SK-N-SH (cell line): ENCODE data around the gene RNU6-9. TPM values are rescaled to one million over a fixed set of nuclear protein-coding genes. Genes with fewer than 3 reads are reported as not detected.

Experiments used
- CTCF ChIA-PET: fragments of 300-600, 350-600 bp; formaldehyde crosslinking; extraction: SDS; loops from one replicate; lab custom pipeline; 2021; lab: Yijun Ruan, JAX
- POLR2A ChIA-PET: fragments of 350-600 bp; sonication (Branson Sonifier 250); formaldehyde crosslinking; extraction: SDS; loops from one replicate; lab custom pipeline; 2020; ENCODE audit warnings: antibody characterized with exemption, inconsistent platforms; lab: Yijun Ruan, JAX
- DNase-seq: peaks from one replicate; pipeline ENCODE4 v3.0.0; 2012
- H2AFZ ChIP-seq: fragments of 200-600 bp; sonication (generic); 2 replicates; pipeline ENCODE4 v1.8.1; 2016; ENCODE audit warnings: antibody characterized with exemption, mild to moderate bottlenecking, low read depth
- H3F3A ChIP-seq: fragments of 200-600 bp; sonication (generic); replicated peaks from 2 replicates; pipeline ENCODE3; 2016; ENCODE audit warnings: antibody characterized with exemption, mild to moderate bottlenecking; ENCODE audit not compliant: insufficient read depth
- H3K27ac ChIP-seq, 2 experiments: fragments of 200-500 bp in 1 of 2; fragments of 200-600 bp in 1 of 2; sonication (Bioruptor generic) in 1 of 2; sonication (generic), shearing (Covaris generic) in 1 of 2; 2 replicates each; pipeline versions ENCODE4 v1.5.1 to v1.6.1; 2014 to 2016; ENCODE audit warnings: low read depth in 2 of 2, inconsistent platforms in 1 of 2, low read length in 1 of 2, mild to moderate bottlenecking in 1 of 2, mixed read lengths in 1 of 2
- H3K27me3 ChIP-seq: fragments of 200-600 bp; sonication (generic), shearing (Covaris generic); 2 replicates; pipeline ENCODE4 v1.6.1; 2016; ENCODE audit warnings: mixed run types; ENCODE audit not compliant: insufficient read depth
- H3K36me3 ChIP-seq, 2 experiments: fragments of 200-500 bp in 1 of 2; fragments of 200-600 bp in 1 of 2; sonication (Bioruptor generic) in 1 of 2; sonication (generic) in 1 of 2; replicated peaks in 1 of 2; 2 replicates each; pipeline versions ENCODE3 to v1.5.1; 2014 to 2016; ENCODE audit warnings: low read length in 1 of 2, mild to moderate bottlenecking in 1 of 2; ENCODE audit not compliant: insufficient read depth in 2 of 2, control insufficient read depth in 1 of 2
- H3K4me1 ChIP-seq, 2 experiments: fragments of 200-500 bp in 1 of 2; fragments of 200-600 bp in 1 of 2; sonication (Bioruptor generic) in 1 of 2; sonication (generic), shearing (Covaris generic) in 1 of 2; 2 replicates each; pipeline versions ENCODE4 v1.5.1 to v1.6.1; 2014 to 2016; ENCODE audit warnings: low read depth in 1 of 2, low read length in 1 of 2, mixed run types in 1 of 2; ENCODE audit not compliant: insufficient read depth in 2 of 2, control insufficient read depth in 1 of 2
- H3K4me2 ChIP-seq: fragments of 200-600 bp; sonication (generic), shearing (Covaris generic); 2 replicates; pipeline ENCODE4 v1.6.1; 2017; ENCODE audit warnings: mixed run types
- H3K4me3 ChIP-seq, 2 experiments: fragments of 200-500 bp in 1 of 2; fragments of 200-600 bp in 1 of 2; sonication (Bioruptor generic) in 1 of 2; sonication (generic), shearing (Covaris generic) in 1 of 2; 2 replicates each; pipeline versions ENCODE4 v1.5.1 to v1.8.1; 2014 to 2016; ENCODE audit warnings: low read depth in 2 of 2, inconsistent platforms in 1 of 2, low read length in 1 of 2, mild to moderate bottlenecking in 1 of 2, mixed read lengths in 1 of 2, moderate library complexity in 1 of 2
- H3K79me2 ChIP-seq: fragments of 200-600 bp; sonication (generic); 2 replicates; pipeline ENCODE4 v1.8.1; 2017; ENCODE audit warnings: mild to moderate bottlenecking; ENCODE audit not compliant: insufficient read depth
- H3K9ac ChIP-seq: fragments of 200-600 bp; sonication (generic); 2 replicates; pipeline ENCODE4 v1.6.1; 2017; ENCODE audit warnings: mixed run types
- H3K9me2 ChIP-seq: fragments of 200-600 bp; sonication (generic); 2 replicates; pipeline ENCODE4 v1.6.1; 2017; ENCODE audit warnings: mixed run types
- H3K9me3 ChIP-seq: fragments of 200-600 bp; sonication (generic); 2 replicates; pipeline ENCODE4 v1.6.1; 2017; ENCODE audit warnings: mixed run types, mild to moderate bottlenecking, moderate library complexity
- H4K20me1 ChIP-seq: fragments of 200-600 bp; sonication (generic); 2 replicates; pipeline ENCODE4 v1.6.1; 2017; ENCODE audit warnings: mild to moderate bottlenecking, mixed run types; ENCODE audit not compliant: insufficient read depth
- CHD2 ChIP-seq: fragments of 150-350 bp; IDR thresholded peaks from 2 replicates; pipeline ENCODE4 v1.6.1; 2018; ENCODE audit warnings: low read length; ENCODE audit not compliant: partially characterized antibody
- CTCF ChIP-seq: fragments of 200-600 bp; sonication (generic); IDR thresholded peaks from 2 replicates; pipeline ENCODE4 v1.6.1; 2017; ENCODE audit warnings: antibody characterized with exemption, mild to moderate bottlenecking, moderate library complexity
- GATA2 ChIP-seq: sonication (generic); formaldehyde crosslinking; IDR thresholded peaks from 2 replicates; pipeline ENCODE4 v1.5.0; 2020; ENCODE audit warnings: mild to moderate bottlenecking, missing genetic modification reagents
- JUND ChIP-seq: IDR thresholded peaks from 2 replicates; pipeline ENCODE4 v1.4.0; 2012
- MEF2A ChIP-seq: IDR thresholded peaks from 2 replicates; pipeline ENCODE4 v1.4.0; 2012; ENCODE audit warnings: low read depth, borderline replicate concordance
- NFIC ChIP-seq: IDR thresholded peaks from 2 replicates; pipeline ENCODE4 v1.4.0; 2012; ENCODE audit warnings: borderline replicate concordance
- NRF1 ChIP-seq: IDR thresholded peaks from 2 replicates; pipeline ENCODE4 v1.6.1; 2012; ENCODE audit warnings: low read depth, mild to moderate bottlenecking, low read length
- RAD21 ChIP-seq: IDR thresholded peaks from 2 replicates; pipeline ENCODE4 v1.6.1; 2012; ENCODE audit warnings: mild to moderate bottlenecking, low read length
- RXRA ChIP-seq: IDR thresholded peaks from 2 replicates; pipeline ENCODE4 v1.4.0; 2012; ENCODE audit warnings: low read depth, mild to moderate bottlenecking, borderline replicate concordance
- SIN3A ChIP-seq: IDR thresholded peaks from 2 replicates; pipeline ENCODE4 v1.6.1; 2012; ENCODE audit warnings: low read depth, mild to moderate bottlenecking, low read length, moderate library complexity, borderline replicate concordance
- WGBS: methylation state at CpG from one replicate; pipeline ENCODE4 v1.1.6; 2017; ENCODE audit warnings: low lambda C conversion rate; 5-methylcytosine and 5-hydroxymethylcytosine counted together
- polyA plus RNA-seq, 3 experiments: library from polyadenylated mRNA; depleted of rRNA; stranded (reverse); fragments of >200 nt; gene quantifications; 2 replicates each; pipeline ENCODE4 v1.2.3, GENCODE V29; 2012
- TF ChIP-seq, protein P1 (sequence below): fragments of 150-350 bp; IDR thresholded peaks from 2 replicates; pipeline ENCODE4 v1.6.1; 2016; ENCODE audit warnings: mild to moderate bottlenecking, low read depth, low read length
- TF ChIP-seq, protein P2 (sequence below): IDR thresholded peaks from 2 replicates; pipeline ENCODE4 v1.6.1; 2012; ENCODE audit warnings: mild to moderate bottlenecking, low read depth, low read length, moderate library complexity
- TF ChIP-seq, protein P3 (sequence below): fragments of 150-350 bp; IDR thresholded peaks from 2 replicates; pipeline ENCODE4 v1.6.1; 2017; ENCODE audit warnings: antibody characterized with exemption, low read length, low read depth, borderline replicate concordance

Gene RNU6-9
- polyA plus RNA-seq, 1 of the 3 experiments (the other 2 are of a cell fraction): not detected

DNA sequence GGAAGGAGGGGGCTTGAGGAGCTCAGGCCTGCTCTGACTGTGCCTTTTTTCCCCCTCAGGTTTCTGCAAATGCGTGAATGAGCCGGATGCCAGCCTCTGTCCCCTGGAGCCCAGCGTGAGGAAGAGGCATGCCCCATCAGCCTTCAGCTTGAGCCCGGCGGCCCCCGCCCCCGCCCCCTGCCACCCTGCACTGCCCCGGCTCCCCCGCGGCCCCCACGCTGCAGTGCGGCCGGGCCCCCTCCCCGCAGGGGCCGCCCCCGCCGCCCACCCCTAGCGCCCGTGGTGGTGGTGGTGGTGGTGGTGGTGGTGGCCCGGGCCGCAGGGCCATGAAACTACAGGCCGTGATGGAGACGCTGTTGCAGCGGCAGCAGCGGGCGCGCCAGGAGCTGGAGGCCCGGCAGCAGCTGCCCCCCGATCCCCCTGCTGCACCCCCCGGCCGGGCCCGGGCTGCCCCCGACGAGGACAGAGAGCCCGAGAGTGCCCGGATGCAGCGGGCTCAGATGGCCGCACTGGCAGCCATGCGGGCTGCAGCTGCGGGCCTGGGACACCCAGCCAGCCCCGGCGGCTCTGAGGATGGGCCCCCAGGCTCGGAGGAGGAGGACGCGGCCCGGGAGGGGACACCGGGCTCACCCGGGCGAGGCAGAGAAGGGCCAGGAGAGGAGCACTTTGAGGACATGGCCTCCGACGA lies 36.1 kb downstream of the RNU6-9 start:
- no peak overlapping the region for H3K4me2 ChIP-seq
- TF ChIP-seq, protein P1, sequence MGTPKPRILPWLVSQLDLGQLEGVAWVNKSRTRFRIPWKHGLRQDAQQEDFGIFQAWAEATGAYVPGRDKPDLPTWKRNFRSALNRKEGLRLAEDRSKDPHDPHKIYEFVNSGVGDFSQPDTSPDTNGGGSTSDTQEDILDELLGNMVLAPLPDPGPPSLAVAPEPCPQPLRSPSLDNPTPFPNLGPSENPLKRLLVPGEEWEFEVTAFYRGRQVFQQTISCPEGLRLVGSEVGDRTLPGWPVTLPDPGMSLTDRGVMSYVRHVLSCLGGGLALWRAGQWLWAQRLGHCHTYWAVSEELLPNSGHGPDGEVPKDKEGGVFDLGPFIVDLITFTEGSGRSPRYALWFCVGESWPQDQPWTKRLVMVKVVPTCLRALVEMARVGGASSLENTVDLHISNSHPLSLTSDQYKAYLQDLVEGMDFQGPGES: no peak
- TF ChIP-seq RXRA (no peak), SIN3A (no peak), JUND (no peak), CHD2 (no peak), RAD21 (no peak), MEF2A (no peak), NFIC (no peak), CTCF (no peak), GATA2 (CRISPR knock-in tag) (no peak), NRF1 (no peak)
- TF ChIP-seq, protein P2, sequence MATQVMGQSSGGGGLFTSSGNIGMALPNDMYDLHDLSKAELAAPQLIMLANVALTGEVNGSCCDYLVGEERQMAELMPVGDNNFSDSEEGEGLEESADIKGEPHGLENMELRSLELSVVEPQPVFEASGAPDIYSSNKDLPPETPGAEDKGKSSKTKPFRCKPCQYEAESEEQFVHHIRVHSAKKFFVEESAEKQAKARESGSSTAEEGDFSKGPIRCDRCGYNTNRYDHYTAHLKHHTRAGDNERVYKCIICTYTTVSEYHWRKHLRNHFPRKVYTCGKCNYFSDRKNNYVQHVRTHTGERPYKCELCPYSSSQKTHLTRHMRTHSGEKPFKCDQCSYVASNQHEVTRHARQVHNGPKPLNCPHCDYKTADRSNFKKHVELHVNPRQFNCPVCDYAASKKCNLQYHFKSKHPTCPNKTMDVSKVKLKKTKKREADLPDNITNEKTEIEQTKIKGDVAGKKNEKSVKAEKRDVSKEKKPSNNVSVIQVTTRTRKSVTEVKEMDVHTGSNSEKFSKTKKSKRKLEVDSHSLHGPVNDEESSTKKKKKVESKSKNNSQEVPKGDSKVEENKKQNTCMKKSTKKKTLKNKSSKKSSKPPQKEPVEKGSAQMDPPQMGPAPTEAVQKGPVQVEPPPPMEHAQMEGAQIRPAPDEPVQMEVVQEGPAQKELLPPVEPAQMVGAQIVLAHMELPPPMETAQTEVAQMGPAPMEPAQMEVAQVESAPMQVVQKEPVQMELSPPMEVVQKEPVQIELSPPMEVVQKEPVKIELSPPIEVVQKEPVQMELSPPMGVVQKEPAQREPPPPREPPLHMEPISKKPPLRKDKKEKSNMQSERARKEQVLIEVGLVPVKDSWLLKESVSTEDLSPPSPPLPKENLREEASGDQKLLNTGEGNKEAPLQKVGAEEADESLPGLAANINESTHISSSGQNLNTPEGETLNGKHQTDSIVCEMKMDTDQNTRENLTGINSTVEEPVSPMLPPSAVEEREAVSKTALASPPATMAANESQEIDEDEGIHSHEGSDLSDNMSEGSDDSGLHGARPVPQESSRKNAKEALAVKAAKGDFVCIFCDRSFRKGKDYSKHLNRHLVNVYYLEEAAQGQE: no peak
- TF ChIP-seq, protein P3, sequence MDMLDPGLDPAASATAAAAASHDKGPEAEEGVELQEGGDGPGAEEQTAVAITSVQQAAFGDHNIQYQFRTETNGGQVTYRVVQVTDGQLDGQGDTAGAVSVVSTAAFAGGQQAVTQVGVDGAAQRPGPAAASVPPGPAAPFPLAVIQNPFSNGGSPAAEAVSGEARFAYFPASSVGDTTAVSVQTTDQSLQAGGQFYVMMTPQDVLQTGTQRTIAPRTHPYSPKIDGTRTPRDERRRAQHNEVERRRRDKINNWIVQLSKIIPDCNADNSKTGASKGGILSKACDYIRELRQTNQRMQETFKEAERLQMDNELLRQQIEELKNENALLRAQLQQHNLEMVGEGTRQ: no peak
- DNase-seq: no peak
- peaks cover 6% of the 10 kb centered on the region for H3F3A ChIP-seq
- WGBS: 93% methylated on average over 22 of the region's 51 CpGs
- ChIA-PET POLR2A (no interaction called here), CTCF (interaction anchor here (0.8 to 1.1 kb wide), 2 partner anchors 10 to 62 kb away, joined by 3 to 5 read pairs; no protein-coding TSS in a partner anchor)
- H3K4me1 ChIP-seq: peaks cover 20 to 35% of the 10 kb centered on the region in 2 experiments; a peak in 2 of 4 replicates
- H3K9me3 ChIP-seq: no peaks in the 10 kb centered on the region
- H3K27me3 ChIP-seq: no peaks in the 10 kb centered on the region
- H2AFZ ChIP-seq: no peak overlapping the region
- no peaks in the 10 kb centered on the region for H4K20me1 ChIP-seq
- H3K4me3 ChIP-seq: no peak overlapping the region
- peaks cover 0 to 9% of the 10 kb centered on the region in 2 experiments for H3K36me3 ChIP-seq
- no peak overlapping the region for H3K27ac ChIP-seq
- peaks cover 41% of the 10 kb centered on the region for H3K79me2 ChIP-seq
- H3K9me2 ChIP-seq: no peaks in the 10 kb centered on the region
- no peak overlapping the region for H3K9ac ChIP-seq
